ENCODE data around the gene NOXO1. TPM values are rescaled to one million over a fixed set of nuclear protein-coding genes. Genes with fewer than 3 reads are reported as not detected.

The NOXO1 gene
- total RNA-seq, 1 donor from 2014 or later, result 1.5 TPM

GRCh38 chr16:1979271-1980029 lies 1.8 kb downstream of the NOXO1 start:
- Mint-ChIP-seq H3K36me3 (ENCODE audit: insufficient read depth) (peaks cover 7% of the 10 kb centered on the region), H3K27ac (no peak overlapping the region), H3K4me1 (ENCODE audit: low read depth) (peaks cover 5% of the 10 kb centered on the region), H3K9me3 (ENCODE audit: low read depth) (no peaks in the 10 kb centered on the region), H3K27me3 (peaks cover 40% of the 10 kb centered on the region), H3K4me3 (ENCODE audit: low read depth) (no peak overlapping the region)
- DNase-seq (ENCODE audit: low spot score, unreplicated experiment), result no peak
- no peak for TF ChIP-seq CTCF (IDR thresholded peaks at IDR 0.05; ENCODE audit: unreplicated experiment)

GRCh38 chr16:1978476-1979120 lies 2.7 kb downstream of the NOXO1 start:
- H3K27ac Mint-ChIP-seq, result no peak overlapping the region
- no peak for TF ChIP-seq CTCF (IDR thresholded peaks at IDR 0.05; ENCODE audit: unreplicated experiment)
- DNase-seq (ENCODE audit: low spot score, unreplicated experiment), result no peak
- H3K36me3 Mint-ChIP-seq (ENCODE audit: insufficient read depth), result peaks cover 7% of the 10 kb centered on the region
- H3K4me1 Mint-ChIP-seq (ENCODE audit: low read depth), result peaks cover 5% of the 10 kb centered on the region
- H3K4me3 Mint-ChIP-seq (ENCODE audit: low read depth), result no peak overlapping the region
- peaks cover 40% of the 10 kb centered on the region for H3K27me3 Mint-ChIP-seq
- H3K9me3 Mint-ChIP-seq (ENCODE audit: low read depth), result no peaks in the 10 kb centered on the region

GRCh38 chr16:1977875-1978268 lies 3.4 kb downstream of the NOXO1 start:
- H3K27me3 Mint-ChIP-seq, result peaks cover 36% of the 10 kb centered on the region
- no peak for DNase-seq (ENCODE audit: low spot score, unreplicated experiment)
- peaks cover 2% of the 10 kb centered on the region for H3K4me1 Mint-ChIP-seq (ENCODE audit: low read depth)
- H3K36me3 Mint-ChIP-seq (ENCODE audit: insufficient read depth), result peaks cover 7% of the 10 kb centered on the region
- H3K9me3 Mint-ChIP-seq (ENCODE audit: low read depth), result no peaks in the 10 kb centered on the region
- H3K4me3 Mint-ChIP-seq (ENCODE audit: low read depth), result no peak overlapping the region
- no peak overlapping the region for H3K27ac Mint-ChIP-seq
- no peak for TF ChIP-seq CTCF (IDR thresholded peaks at IDR 0.05; ENCODE audit: unreplicated experiment)

GRCh38 chr16:1976951-1977874 lies 4.1 kb downstream of the NOXO1 start:
- H3K4me1 Mint-ChIP-seq (ENCODE audit: low read depth), result peaks cover 6% of the 10 kb centered on the region
- peaks cover 29% of the 10 kb centered on the region for H3K27me3 Mint-ChIP-seq
- TF ChIP-seq CTCF (IDR thresholded peaks at IDR 0.05; ENCODE audit: unreplicated experiment), result no peak
- peaks cover 7% of the 10 kb centered on the region for H3K36me3 Mint-ChIP-seq (ENCODE audit: insufficient read depth)
- H3K27ac Mint-ChIP-seq, result no peak overlapping the region
- DNase-seq (ENCODE audit: low spot score, unreplicated experiment), result no peak
- H3K4me3 Mint-ChIP-seq (ENCODE audit: low read depth), result no peak overlapping the region
- no peaks in the 10 kb centered on the region for H3K9me3 Mint-ChIP-seq (ENCODE audit: low read depth)

GRCh38 chr16:1976216-1976520 lies 5.1 kb downstream of the NOXO1 start:
- no peak for TF ChIP-seq CTCF (IDR thresholded peaks at IDR 0.05; ENCODE audit: unreplicated experiment)
- Mint-ChIP-seq H3K4me1 (ENCODE audit: low read depth) (peaks cover 13% of the 10 kb centered on the region), H3K36me3 (ENCODE audit: insufficient read depth) (peaks cover 7% of the 10 kb centered on the region), H3K4me3 (ENCODE audit: low read depth) (no peak overlapping the region), H3K27me3 (peaks cover 19% of the 10 kb centered on the region), H3K9me3 (ENCODE audit: low read depth) (no peaks in the 10 kb centered on the region), H3K27ac (no peak overlapping the region)
- no peak for DNase-seq (ENCODE audit: low spot score, unreplicated experiment)
